Activated naive CD4-positive, alpha-beta T cell treated with anti-CD3 and anti-CD28 coated beads, Interleukin-2, amount 50 U/mL, for 72 hours (primary cell): ENCODE measurements around the gene INSR. TPM values are rescaled to one million over a fixed set of nuclear protein-coding genes. Genes with fewer than 3 reads are reported as not detected.
"Not testable (repeated sequence)": the region's sequence is repeated elsewhere in the genome, so short reads cannot be mapped to it uniquely, and the experiment has no call there.

Source experiments
- ATAC-seq, 2 donors: fragments of 150-1000 bp; cut with Tn5 transposase; 2 replicates each; pipeline ENCODE4 v1.10.0; 2021; ENCODE audit warnings: mild to moderate bottlenecking in 2 of 2, moderate library complexity in 2 of 2
- DNase-seq, 2 donors: peaks; one replicate each; pipeline ENCODE4 v3.0.0; 2021 to 2022; ENCODE audit warnings: low spot score in 2 of 2
- H3K27ac Mint-ChIP-seq, 2 donors: one replicate each; pipeline ENCODE4 v1.8.0; 2022; ENCODE audit warnings: mild to moderate bottlenecking in 2 of 2, mixed read lengths in 2 of 2
- H3K36me3 Mint-ChIP-seq, 2 donors: one replicate each; pipeline ENCODE4 v1.8.0; 2022; ENCODE audit warnings: mixed read lengths in 2 of 2
- H3K9me3 Mint-ChIP-seq, 2 donors: one replicate each; pipeline ENCODE4 v1.8.0; 2022; ENCODE audit warnings: mixed read lengths in 2 of 2
- total RNA-seq, 2 donors: library from RNA; stranded (reverse); gene quantifications; one replicate each; pipeline ENCODE4 v1.2.3, GENCODE V29; 2022

INSR gene
- total RNA-seq, 2 donors from 2014 or later = 3.6 TPM

DNA sequence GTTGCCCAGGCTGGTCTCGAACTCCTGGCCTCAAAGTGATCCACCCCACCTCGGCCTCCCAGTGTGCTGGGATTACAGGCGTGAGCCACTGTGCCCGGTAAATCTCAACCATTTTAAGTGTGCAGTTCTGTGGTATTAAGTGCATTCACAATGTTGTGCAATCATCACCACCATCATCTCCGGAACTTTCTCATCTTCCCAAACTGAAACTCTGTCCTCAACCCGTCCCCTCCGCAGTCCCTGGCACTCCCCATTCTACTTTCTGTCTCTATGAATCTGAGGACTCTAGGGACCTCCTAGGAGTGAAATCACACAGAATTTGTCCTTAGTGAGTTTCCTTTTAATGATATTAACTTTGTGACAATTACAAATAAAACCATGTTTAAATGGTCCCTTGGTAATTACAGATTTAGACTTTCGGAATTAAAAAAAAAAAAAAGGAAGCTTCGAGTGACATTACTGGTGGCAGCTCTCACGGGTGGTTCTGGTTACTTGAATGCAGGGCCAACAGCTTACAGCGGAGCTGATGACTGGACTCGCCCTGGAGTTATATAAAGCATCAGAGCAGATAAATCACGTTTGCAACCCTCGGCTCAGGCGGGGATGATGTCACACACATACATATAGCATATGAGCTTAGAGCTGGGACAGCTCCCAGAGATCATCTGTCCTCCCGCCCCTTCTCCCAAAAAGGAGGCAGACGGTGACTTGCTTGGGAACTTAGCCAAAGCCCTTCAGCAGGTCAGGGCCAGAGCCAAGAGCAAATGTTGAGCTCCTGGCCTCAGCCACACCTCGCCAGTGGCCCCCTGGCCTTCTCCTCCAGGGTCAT lies 134.9 kb downstream of the INSR start:
- Mint-ChIP-seq H3K27ac (no peak overlapping the region), H3K36me3 (no peaks in the 10 kb centered on the region), H3K9me3 (no peaks in the 10 kb centered on the region)
- peak in 1 of 2 donors; percentile 20 for DNase-seq
- no peak for ATAC-seq

DNA sequence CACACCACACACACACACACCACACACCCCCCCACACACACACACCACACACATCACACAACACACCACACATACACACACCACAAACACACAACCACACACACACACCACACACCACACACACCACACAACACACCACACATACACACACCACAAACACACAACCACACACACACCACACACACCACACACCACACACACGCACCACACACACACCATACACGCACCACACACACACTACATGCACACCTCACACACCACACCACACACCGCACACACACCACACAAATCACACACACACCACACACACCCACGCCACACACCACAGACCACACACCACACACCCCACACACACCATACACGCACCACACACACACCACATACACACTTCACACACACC lies 141.2 kb downstream of the INSR start:
- H3K9me3 Mint-ChIP-seq = no peaks in the 10 kb centered on the region
- no peaks in the 10 kb centered on the region for H3K36me3 Mint-ChIP-seq
- DNase-seq (no peak), ATAC-seq (peak in 1 of 2 donors; percentile 39)
- no peak overlapping the region for H3K27ac Mint-ChIP-seq

DNA sequence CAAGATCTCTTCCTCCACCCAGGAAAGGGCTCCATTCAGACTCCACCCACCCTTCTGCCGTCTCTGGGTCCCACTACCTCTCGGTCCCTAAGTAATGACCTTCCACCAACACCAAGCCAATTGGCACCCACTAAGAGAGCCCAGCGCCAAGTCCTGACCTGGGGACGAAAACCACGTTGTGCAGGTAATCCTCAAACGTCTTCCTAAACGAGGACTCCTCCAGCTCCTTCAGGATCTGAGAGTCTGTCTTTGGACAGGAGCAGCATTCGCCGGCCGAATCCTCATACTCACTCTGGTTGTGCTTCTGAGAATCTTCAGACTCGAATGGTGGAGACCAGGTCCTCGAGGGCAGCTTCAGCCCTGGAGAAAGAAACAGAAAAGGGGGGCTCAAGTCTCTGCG lies 141.6 kb downstream of the INSR start:
- DNase-seq = no peak

DNA sequence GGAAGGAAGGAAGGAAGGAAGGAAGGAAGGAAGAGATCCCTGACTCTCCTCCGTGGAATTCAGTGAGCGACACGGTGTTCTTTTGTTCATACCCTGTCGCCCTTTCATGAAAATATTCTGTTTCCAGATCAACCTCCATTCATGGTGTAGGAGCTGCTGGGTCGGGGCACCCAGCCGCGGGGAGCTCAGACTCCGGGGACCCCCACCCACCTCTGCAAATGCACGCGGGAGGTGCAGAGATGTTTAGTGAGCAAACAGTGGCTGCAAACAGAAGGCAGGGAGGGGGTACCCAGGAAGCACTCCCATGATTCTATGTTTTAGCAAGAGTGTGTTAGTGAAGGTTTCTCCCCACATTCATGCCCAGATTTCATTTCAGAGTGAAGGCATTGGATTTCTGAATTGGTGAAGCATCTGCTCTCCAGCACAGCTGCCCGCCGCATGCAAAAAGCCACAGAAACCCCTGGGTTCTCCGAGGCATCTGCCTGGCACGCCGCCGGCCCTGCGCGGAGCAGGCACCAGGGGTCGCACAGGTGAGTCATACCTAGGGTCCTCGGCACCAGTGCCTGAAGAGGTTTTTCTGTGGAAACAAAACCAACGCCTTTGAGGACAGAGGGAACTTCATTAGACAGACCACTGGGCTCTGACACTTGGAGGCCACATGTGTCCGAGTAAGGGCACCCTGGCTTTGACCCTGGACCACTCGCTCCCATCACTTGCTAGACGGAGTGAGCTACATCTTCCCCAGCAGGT lies 144.1 kb downstream of the INSR start:
- H3K9me3 Mint-ChIP-seq = no peaks in the 10 kb centered on the region
- DNase-seq (no peak), ATAC-seq (no peak)
- H3K27ac Mint-ChIP-seq = peak overlapping the region in 1 of 2 donors; percentile 59
- H3K36me3 Mint-ChIP-seq = no peaks in the 10 kb centered on the region

More for the DNA sequence above, 141.6 kb downstream of the INSR start:
- Mint-ChIP-seq H3K9me3 (no peaks in the 10 kb centered on the region), H3K27ac (no peak overlapping the region), H3K36me3 (no peaks in the 10 kb centered on the region)
- ATAC-seq = no peak

DNA sequence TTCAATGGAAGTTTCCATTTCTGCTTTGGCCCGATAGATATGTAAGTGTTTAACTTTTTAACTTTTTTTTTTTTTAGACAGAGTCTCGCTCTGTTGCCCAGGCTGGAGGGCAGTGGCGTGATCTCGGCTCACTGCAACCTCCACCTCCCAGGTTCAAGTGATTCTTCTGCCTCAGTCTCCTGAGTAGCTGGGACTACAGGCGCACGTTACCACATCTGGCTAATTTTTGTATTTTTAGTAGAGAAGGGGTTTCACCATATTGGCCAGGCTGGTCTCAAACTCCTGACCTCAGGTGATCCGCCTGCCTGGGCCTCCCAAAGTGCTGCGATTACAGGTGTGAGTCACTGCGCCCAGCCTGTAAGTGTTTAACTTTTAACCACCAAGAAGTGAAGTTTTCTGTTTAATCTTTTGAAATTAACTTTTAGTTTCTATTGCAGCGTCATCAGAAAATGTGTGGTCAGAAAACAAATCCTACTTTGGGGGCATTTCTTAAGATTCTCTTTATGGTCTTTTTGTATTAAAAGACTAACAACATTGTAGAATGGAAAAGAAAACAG lies 147.0 kb downstream of the INSR start:
- DNase-seq, ATAC-seq, H3K9me3 Mint-ChIP-seq, H3K36me3 Mint-ChIP-seq: not testable (repeated sequence)
- peak overlapping the region in 1 of 2 donors; percentile 22 for H3K27ac Mint-ChIP-seq

DNA sequence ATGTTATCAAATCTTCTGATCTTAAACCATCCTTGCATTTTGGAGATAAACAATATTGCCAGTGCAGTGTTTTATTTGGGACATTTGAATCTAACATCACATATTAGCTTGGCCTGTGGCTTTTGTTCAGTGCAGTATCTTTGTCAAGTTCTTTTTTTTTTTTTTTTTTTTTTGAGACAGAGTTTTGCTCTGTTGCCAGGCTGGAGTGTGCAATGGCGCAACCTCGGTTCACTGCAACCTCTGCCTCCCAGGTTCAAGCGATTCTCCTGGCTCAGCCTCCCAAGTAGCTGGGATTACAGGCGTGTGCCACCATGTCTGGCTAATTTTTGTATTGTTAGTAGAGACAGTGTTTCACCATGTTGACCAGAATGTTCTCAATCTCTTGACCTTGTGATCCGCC lies 148.1 kb downstream of the INSR start:
- not testable (repeated sequence) for H3K36me3 Mint-ChIP-seq, ATAC-seq, DNase-seq

DNA sequence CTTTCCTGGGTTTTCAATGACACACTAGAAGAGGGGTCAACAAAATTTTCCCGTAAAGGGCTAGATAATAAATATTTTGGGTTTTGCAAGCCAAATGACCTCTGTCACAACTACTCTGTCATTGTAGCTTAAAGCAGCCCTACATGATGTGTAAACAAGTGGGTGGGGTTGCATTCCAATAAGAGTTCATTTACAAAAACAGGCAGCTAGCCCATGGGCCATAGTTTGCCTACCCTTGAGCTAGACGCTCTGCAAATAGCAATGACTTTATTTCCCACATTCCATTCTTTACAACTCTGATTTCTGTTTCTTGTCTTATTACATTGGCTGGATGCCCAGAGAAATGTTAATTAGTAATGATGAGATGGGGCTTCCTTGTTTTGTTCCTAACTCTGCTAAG lies 148.7 kb downstream of the INSR start:
- Mint-ChIP-seq H3K36me3 (peaks cover 0 to 4% of the 10 kb centered on the region in 2 donors), H3K9me3 (no peaks in the 10 kb centered on the region), H3K27ac (no peak overlapping the region)
- no peak for ATAC-seq
- no peak for DNase-seq

More for the DNA sequence above, 148.1 kb downstream of the INSR start:
- not testable (repeated sequence) for H3K27ac Mint-ChIP-seq, H3K9me3 Mint-ChIP-seq

DNA sequence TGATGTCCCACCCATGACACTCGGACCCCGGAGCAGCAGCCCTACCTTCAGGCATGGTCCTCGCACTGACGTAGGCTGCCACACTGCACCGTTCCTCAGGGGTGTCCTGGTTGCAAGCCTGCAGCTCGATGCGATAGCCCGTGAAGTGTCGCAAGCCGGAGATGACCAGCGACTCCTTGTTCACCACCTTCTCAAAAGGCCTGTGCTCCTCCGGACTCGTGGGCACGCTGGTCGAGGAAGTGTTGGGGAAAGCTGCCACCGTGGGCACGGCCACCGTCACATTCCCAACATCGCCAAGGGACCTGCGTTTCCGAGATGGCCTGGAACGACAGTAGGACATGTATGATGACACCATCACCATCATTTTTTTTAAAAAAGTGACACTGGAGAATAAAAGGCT lies 151.4 kb downstream of the INSR start:
- Mint-ChIP-seq H3K9me3 (peaks cover 0 to 4% of the 10 kb centered on the region in 2 donors), H3K27ac (no peak overlapping the region), H3K36me3 (peaks cover 0 to 9% of the 10 kb centered on the region in 2 donors)
- ATAC-seq (no peak), DNase-seq (no peak)

DNA sequence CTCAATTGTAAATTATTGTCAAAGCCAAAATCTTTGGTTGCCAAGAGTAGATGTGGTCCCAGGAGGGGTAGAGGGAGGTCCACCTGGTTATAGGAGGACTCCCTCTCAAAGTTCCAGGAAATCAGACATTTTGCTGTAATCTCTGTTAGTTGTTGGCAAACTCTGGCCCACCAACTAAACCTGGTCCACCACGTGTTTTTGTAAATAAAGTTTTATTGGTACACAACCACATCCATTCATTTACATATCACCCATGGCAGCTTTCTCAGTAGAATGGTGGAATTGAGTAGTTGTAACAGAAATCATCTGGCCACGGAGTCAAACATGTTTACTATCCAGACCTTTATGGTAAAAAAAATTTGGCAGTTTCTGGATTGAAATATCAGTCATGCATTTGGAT lies 154.1 kb downstream of the INSR start:
- H3K36me3 Mint-ChIP-seq = peaks cover 0 to 9% of the 10 kb centered on the region in 2 donors
- ATAC-seq = no peak
- no peak overlapping the region for H3K27ac Mint-ChIP-seq

DNA sequence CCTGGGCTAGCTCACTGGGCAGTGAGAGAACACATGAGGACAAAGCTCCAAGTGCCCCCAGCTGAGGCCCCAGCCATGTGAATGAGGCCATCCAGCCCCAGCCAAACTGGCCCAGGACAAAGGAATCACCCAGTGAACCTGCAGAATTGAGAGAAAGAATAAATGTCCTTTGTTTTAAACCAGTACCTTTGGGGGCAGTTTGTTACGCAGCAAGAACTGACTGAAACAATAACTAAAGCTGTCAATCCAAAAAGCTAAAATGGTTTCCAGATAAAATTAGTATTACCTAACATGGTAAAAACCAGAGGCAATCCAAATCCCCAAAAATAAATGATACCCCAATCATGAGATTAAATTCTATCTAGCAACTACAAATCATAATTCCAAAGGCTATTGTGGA lies 155.1 kb downstream of the INSR start:
- DNase-seq (no peak), ATAC-seq (no peak)
- Mint-ChIP-seq H3K36me3 (peaks cover 0 to 9% of the 10 kb centered on the region in 2 donors), H3K9me3 (peaks cover 0 to 4% of the 10 kb centered on the region in 2 donors), H3K27ac (no peak overlapping the region)

More for the DNA sequence above, 154.1 kb downstream of the INSR start:
- peaks cover 0 to 4% of the 10 kb centered on the region in 2 donors for H3K9me3 Mint-ChIP-seq
- DNase-seq = no peak

DNA sequence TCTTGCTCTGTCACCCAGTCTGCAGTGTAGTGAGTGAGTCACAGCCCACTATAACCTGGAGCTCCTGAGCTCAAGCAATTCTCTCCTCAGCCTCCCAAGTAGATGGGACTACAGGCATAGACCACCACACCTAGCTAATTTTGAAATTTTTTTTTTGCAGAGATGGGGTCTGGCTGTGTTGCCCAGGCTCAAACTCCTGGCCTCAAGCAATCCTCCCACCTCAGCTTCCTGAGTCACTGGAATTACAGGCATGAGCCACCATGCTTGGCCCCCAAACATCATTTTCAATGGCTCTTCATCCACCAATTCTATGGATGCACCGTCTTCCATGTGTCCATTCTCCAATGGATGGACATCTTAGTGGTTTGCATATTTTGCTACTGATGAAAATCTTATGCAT lies 155.8 kb downstream of the INSR start:
- Mint-ChIP-seq H3K36me3 (peaks cover 0 to 9% of the 10 kb centered on the region in 2 donors), H3K9me3 (peaks cover 0 to 4% of the 10 kb centered on the region in 2 donors), H3K27ac (no peak overlapping the region)

DNA sequence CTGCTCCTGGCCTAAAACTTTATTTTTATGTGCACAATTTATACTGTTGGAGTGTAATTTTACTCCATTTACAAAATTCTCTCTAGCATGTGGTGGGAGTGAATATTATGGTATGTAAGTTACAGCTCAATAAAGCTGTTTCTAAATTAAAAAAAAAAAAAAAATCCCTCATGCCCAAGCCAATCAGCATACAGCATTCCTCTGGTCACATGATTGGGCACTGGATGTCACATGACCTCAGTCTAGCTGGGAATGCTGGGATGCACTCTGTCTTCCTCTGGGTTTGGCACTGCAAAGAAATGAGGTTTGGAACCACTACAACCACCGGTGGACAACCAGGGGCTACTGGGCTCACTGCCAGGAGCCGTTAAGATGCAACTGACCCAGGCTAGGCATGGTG lies 157.1 kb downstream of the INSR start:
- ATAC-seq = no peak
- peaks cover 0 to 9% of the 10 kb centered on the region in 2 donors for H3K36me3 Mint-ChIP-seq

More for the DNA sequence above, 155.8 kb downstream of the INSR start:
- DNase-seq (no peak), ATAC-seq (no peak)

DNA sequence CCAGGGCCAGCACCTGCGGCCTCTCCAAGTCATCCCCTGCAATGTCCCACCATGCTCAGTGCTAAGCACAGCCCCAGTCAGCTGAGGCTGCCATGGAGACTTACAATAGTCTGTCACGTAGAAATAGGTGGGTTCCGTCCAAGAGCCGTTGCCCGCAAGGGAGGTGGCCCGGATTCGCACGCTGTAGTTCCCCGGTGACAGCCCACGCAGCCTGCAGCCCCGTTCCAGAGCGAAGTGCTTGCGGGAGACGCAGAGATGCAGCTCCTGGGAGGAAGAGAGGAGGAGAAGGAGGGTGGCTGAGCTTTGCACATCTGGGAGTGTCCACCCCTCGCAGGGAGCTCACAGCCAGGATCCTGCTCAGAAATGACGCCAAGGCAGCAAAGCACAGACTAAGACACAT lies 162.2 kb downstream of the INSR start:
- no peaks in the 10 kb centered on the region for H3K36me3 Mint-ChIP-seq
- ATAC-seq (no peak), DNase-seq (no peak)
- H3K9me3 Mint-ChIP-seq = no peaks in the 10 kb centered on the region
- no peak overlapping the region for H3K27ac Mint-ChIP-seq

More for the DNA sequence above, 157.1 kb downstream of the INSR start:
- H3K27ac Mint-ChIP-seq = no peak overlapping the region
- DNase-seq = no peak
- H3K9me3 Mint-ChIP-seq = peaks cover 0 to 4% of the 10 kb centered on the region in 2 donors

DNA sequence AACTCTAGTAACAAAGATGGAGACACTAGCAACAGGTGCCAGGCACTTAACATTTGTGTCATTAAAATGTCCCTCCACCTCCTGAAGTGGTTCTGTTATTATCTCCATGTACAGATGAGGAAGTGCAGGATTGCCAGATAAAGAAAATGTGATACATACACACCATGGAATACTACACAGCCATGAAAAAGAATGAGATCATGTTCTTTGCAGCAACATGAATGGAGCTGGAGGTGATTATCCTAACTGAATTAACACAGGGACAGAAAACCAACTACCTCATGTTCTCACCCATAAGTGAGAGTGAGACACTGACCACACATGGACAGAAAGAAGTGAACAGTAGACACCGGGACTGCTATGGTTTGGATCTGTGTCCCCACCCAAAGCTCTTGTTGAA lies 164.2 kb downstream of the INSR start:
- Mint-ChIP-seq H3K27ac (no peak overlapping the region), H3K9me3 (peaks cover 3 to 8% of the 10 kb centered on the region in 2 donors), H3K36me3 (peaks cover 13 to 14% of the 10 kb centered on the region in 2 donors)
- ATAC-seq = no peak
- no peak for DNase-seq

DNA sequence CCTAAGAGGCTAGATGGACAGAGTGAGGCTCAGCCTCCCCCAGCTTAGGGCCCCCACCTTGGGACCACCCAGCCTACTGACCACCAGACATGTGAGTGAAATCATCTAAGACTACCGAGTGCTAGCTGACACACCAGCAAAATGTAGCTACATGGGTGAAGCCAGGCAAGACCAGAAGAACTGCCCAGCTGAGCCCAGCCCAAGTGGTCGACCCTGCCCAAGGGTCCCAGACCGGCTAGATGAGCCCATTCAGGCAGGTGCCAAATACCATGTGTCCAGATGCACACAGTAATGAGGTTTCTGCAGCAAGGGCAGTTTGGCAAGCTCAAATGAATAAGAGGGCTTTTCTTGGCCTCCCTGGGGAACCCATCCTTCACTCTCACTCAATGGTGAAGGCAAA lies 168.1 kb downstream of the INSR start:
- H3K9me3 Mint-ChIP-seq = peaks cover 7 to 14% of the 10 kb centered on the region in 2 donors
- DNase-seq (no peak), ATAC-seq (no peak)
- peaks cover 19 to 21% of the 10 kb centered on the region in 2 donors for H3K36me3 Mint-ChIP-seq
- no peak overlapping the region for H3K27ac Mint-ChIP-seq

DNA sequence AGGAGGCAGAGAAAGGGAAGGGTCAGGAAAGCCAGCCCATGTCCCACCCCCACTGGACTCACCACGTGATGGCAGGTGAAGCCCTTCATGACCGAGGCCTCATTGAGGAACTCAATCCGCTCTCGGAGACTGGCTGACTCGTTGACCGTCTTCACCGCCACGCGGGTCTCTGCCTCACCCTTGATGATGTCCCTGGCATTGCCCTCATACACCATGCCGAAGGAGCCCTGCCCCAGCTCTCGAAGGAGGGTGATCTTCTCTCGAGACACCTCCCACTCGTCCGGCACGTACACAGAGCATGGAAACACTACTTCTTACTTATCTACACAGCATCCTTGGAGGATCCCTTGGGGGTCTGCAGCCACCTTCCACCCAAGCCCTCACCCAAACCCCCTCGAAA lies 169.0 kb downstream of the INSR start:
- H3K36me3 Mint-ChIP-seq = peaks cover 19 to 21% of the 10 kb centered on the region in 2 donors
- ATAC-seq = no peak
- peaks cover 7 to 14% of the 10 kb centered on the region in 2 donors for H3K9me3 Mint-ChIP-seq
- H3K27ac Mint-ChIP-seq = peak overlapping the region in 1 of 2 donors; percentile 55
- no peak for DNase-seq

DNA sequence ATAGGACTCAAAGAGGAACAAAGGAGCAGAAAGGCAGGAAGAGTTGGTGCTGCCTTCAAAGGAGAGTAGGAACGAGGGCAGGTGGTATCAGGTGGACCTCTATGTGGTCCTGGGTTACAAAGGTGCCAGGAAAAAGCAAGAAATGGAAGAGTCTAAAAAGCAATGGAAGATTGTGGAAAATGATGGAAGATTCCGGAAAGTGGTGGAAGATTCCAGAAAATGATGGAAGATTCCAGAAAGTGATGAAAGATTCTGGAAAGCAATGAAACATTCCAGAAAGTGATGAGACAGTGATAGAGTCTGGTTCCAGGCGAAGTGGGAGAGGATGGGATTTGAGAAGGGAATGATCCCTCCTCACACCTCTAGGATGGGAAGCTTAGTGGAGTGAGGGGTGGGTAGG lies 169.4 kb downstream of the INSR start:
- no peak for ATAC-seq
- Mint-ChIP-seq H3K9me3 (peaks cover 7 to 14% of the 10 kb centered on the region in 2 donors), H3K36me3 (peaks cover 19 to 21% of the 10 kb centered on the region in 2 donors), H3K27ac (peak overlapping the region in 1 of 2 donors; percentile 55)
- DNase-seq = no peak
